GM23338 (cell line): ENCODE data around the gene LMBR1. TPM values are rescaled to one million over a fixed set of nuclear protein-coding genes. Genes with fewer than 3 reads are reported as not detected.
A peak's percentile ranks its signal among the peaks of the same experiment; 100 is the strongest.

Experiments used
- ATAC-seq: fragments of 200-7000 bp; cut with Tn5 transposase; 3 replicates; pipeline ENCODE4 v1.9.1; 2020
- DNase-seq: peaks from one replicate; pipeline ENCODE4 v3.0.0-alpha.2; 2015; ENCODE audit warnings: low spot score
- H2AFZ ChIP-seq: fragments of 200-600 bp; sonication (generic); 2 replicates; pipeline ENCODE4 v1.8.0; 2016; ENCODE audit warnings: antibody characterized with exemption, mild to moderate bottlenecking, moderate library complexity
- H3F3A ChIP-seq: fragments of 200-600 bp; sonication (generic); replicated peaks from 2 replicates; pipeline ENCODE4 v1.8.0; 2017; ENCODE audit warnings: antibody characterized with exemption, mixed run types, low read depth
- H3K27ac ChIP-seq: fragments of 200-600 bp; sonication (generic); 2 replicates; pipeline ENCODE4 v1.6.1; 2016; ENCODE audit warnings: low read depth
- H3K27me3 ChIP-seq: fragments of 200-600 bp; sonication (generic); 2 replicates; pipeline ENCODE4 v1.8.0; 2016; ENCODE audit warnings: mild to moderate bottlenecking, mixed run types, moderate library complexity; ENCODE audit not compliant: insufficient read depth
- H3K36me3 ChIP-seq: fragments of 200-600 bp; sonication (generic); 2 replicates; pipeline ENCODE4 v1.8.0; 2016; ENCODE audit warnings: mild to moderate bottlenecking; ENCODE audit not compliant: insufficient read depth
- H3K4me1 ChIP-seq: fragments of 200-600 bp; sonication (generic); 2 replicates; pipeline ENCODE4 v1.8.0; 2016; ENCODE audit warnings: mild to moderate bottlenecking, moderate library complexity; ENCODE audit not compliant: insufficient read depth
- H3K4me2 ChIP-seq: fragments of 200-600 bp; sonication (generic); 2 replicates; pipeline ENCODE4 v1.7.1; 2017; ENCODE audit warnings: mixed run types
- H3K4me3 ChIP-seq: fragments of 200-600 bp; sonication (generic); 2 replicates; pipeline ENCODE4 v1.6.1; 2016; ENCODE audit warnings: mixed run types
- H3K79me2 ChIP-seq: fragments of 200-600 bp; sonication (generic); replicated peaks from 2 replicates; pipeline ENCODE4 v1.8.0; 2017; ENCODE audit warnings: mild to moderate bottlenecking; ENCODE audit not compliant: insufficient read depth
- H3K9me2 ChIP-seq: fragments of 200-600 bp; sonication (generic); 2 replicates; pipeline ENCODE4 v1.8.0; 2017; ENCODE audit not compliant: insufficient read depth
- H4K20me1 ChIP-seq: fragments of 200-600 bp; sonication (generic); replicated peaks from 2 replicates; pipeline ENCODE4 v1.8.0; 2017; ENCODE audit warnings: mild to moderate bottlenecking; ENCODE audit not compliant: insufficient read depth
- H3K27ac Mint-ChIP-seq: 2 replicates; pipeline ENCODE4 v1.8.0; 2020; ENCODE audit warnings: inconsistent platforms, mild to moderate bottlenecking, moderate library complexity, mixed read lengths
- H3K27me3 Mint-ChIP-seq: 3 replicates; pipeline ENCODE4 v1.8.0; 2022; ENCODE audit warnings: low read depth, mild to moderate bottlenecking, moderate library complexity, mixed read lengths, inconsistent platforms; ENCODE audit not compliant: insufficient read depth, poor library complexity
- H3K36me3 Mint-ChIP-seq: 3 replicates; pipeline ENCODE4 v1.8.0; 2021; ENCODE audit warnings: low read depth, mild to moderate bottlenecking, inconsistent platforms, moderate library complexity, mixed read lengths
- H3K4me1 Mint-ChIP-seq: 3 replicates; pipeline ENCODE4 v1.8.0; 2020; ENCODE audit warnings: mild to moderate bottlenecking, inconsistent platforms, mixed read lengths
- H3K4me3 Mint-ChIP-seq: 3 replicates; pipeline ENCODE4 v1.8.0; 2021; ENCODE audit warnings: moderate library complexity, mild to moderate bottlenecking, inconsistent platforms, mixed read lengths
- H3K9me3 Mint-ChIP-seq: 3 replicates; pipeline ENCODE4 v1.8.0; 2020; ENCODE audit warnings: moderate library complexity, mild to moderate bottlenecking, inconsistent platforms, mixed read lengths
- CREB1 ChIP-seq: fragments of 250-450 bp; sonication (Bioruptor Pico); IDR thresholded peaks from 2 replicates; pipeline ENCODE4 v1.5.0; 2020; ENCODE audit warnings: low read depth, mild to moderate bottlenecking, moderate library complexity
- EZH2 ChIP-seq: fragments of 200-600 bp; sonication (generic); IDR thresholded peaks from one replicate; pipeline ENCODE4 v1.8.0; 2017; ENCODE audit warnings: antibody characterized with exemption, mild to moderate bottlenecking, low read depth; ENCODE audit not compliant: unreplicated experiment
- EZH2phosphoT487 ChIP-seq: fragments of 200-600 bp; sonication (generic); IDR thresholded peaks from one replicate; pipeline ENCODE4 v1.8.1; 2018; ENCODE audit warnings: antibody characterized with exemption; ENCODE audit not compliant: unreplicated experiment
- JUNB ChIP-seq: IDR thresholded peaks from one replicate; pipeline ENCODE4 v1.6.1; 2016; ENCODE audit warnings: antibody characterized with exemption; ENCODE audit not compliant: unreplicated experiment
- NANOG ChIP-seq: IDR thresholded peaks from 2 replicates; pipeline ENCODE4 v1.6.1; 2016; ENCODE audit warnings: antibody characterized with exemption, borderline replicate concordance
- POLR2AphosphoS5 ChIP-seq: IDR thresholded peaks from 2 replicates; pipeline ENCODE4 v1.6.1; 2016; ENCODE audit warnings: antibody characterized with exemption, low read depth
- STAT1 ChIP-seq: IDR thresholded peaks from one replicate; pipeline ENCODE4 v1.6.1; 2016; ENCODE audit warnings: antibody characterized with exemption; ENCODE audit not compliant: unreplicated experiment
- ZNF114 ChIP-seq: fragments of 250-450 bp; sonication (Bioruptor Pico); IDR thresholded peaks from 2 replicates; pipeline ENCODE4 v1.5.0; 2020; ENCODE audit warnings: mild to moderate bottlenecking, moderate library complexity
- ZNF331 ChIP-seq: fragments of 250-450 bp; sonication (Bioruptor Pico); IDR thresholded peaks from 2 replicates; pipeline ENCODE4 v1.5.0; 2020; ENCODE audit warnings: low read depth, mild to moderate bottlenecking, moderate library complexity
- polyA plus RNA-seq: library from polyadenylated mRNA; unstranded; fragments of >200 nt; fragmentation: Nextera tagmentation; extraction: Ambion mirVana; gene quantifications from 2 replicates; pipeline ENCODE4 v1.2.1, GENCODE V29; 2016
- total RNA-seq: library from RNA; depleted of rRNA; stranded (reverse); fragments of >200 nt; shearing (Covaris generic); gene quantifications from 2 replicates; pipeline ENCODE4 v1.2.3, GENCODE V29; 2014
- TF ChIP-seq, protein P1 (sequence below): IDR thresholded peaks from one replicate; pipeline ENCODE4 v1.6.1; 2018; ENCODE audit warnings: antibody characterized with exemption; ENCODE audit not compliant: unreplicated experiment
- TF ChIP-seq, protein P2 (sequence below), 2 experiments: fragments of 200-600 bp in 1 of 2; sonication (generic) in 1 of 2; conservative IDR thresholded peaks; 2 replicates each; pipeline versions ENCODE4 v1.5.1 to v1.6.1; 2016 to 2017; ENCODE audit warnings: antibody characterized with exemption in 2 of 2, low read depth in 2 of 2, mild to moderate bottlenecking in 2 of 2, moderate library complexity in 1 of 2
- TF ChIP-seq, protein P3 (sequence below): IDR thresholded peaks from 2 replicates; pipeline ENCODE4 v1.6.1; 2016; ENCODE audit warnings: antibody characterized with exemption

The LMBR1 gene
- total and polyA plus RNA-seq, 2 experiments from 2014 or later, result 21.8 to 90.1 TPM

DNA sequence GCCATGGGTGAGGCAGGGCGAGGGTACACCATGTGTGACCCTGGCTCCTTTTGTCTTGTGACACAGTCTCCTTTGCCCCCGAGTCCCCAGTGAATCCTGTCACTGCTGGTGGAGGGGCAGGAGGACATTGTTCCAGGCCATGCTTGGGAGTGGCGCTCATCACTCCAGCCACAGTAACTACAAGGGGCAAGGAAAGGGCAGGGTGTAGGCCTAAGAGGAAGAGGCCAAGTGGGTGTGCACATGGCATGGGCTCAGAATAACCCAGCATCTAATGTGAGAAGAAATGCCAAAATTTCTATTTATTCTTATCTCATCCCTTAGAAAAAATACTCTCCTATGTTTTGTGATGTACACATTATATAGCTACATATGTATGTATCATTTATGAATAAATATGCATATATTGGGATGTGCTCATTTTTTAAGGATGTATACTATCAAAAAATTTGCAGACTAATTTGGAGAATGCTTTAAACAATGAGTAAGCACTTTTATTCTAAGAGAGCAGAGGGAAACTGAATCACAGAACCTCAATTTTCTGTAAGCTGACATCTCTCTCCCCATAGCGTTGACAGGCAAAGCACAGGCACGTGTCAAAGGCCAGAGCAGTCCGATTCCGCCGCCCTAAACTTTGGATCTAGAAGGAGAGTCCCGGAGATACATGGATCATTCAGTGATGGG, 215.5 kb downstream of the LMBR1 start:
- ATAC-seq (no peak), DNase-seq (no peak)
- Histone ChIP-seq H3K79me2 (no peaks in the 10 kb centered on the region), H3K4me2 (no peak overlapping the region), H3F3A (no peaks in the 10 kb centered on the region), H4K20me1 (no peaks in the 10 kb centered on the region; the same call in 1 of the 2 replicates), H3K4me3 (no peak overlapping the region), H2AFZ (no peak overlapping the region), H3K4me1 (no peaks in the 10 kb centered on the region), H3K36me3 (peaks cover 3% of the 10 kb centered on the region; the same call in 1 of the 2 replicates), H3K27me3 (no peaks in the 10 kb centered on the region), H3K9me2 (no peaks in the 10 kb centered on the region), H3K27ac (no peak overlapping the region)
- Mint-ChIP-seq H3K27me3 (peaks cover 12% of the 10 kb centered on the region), H3K4me3 (no peak overlapping the region), H3K4me1 (peaks cover 25% of the 10 kb centered on the region), H3K36me3 (peaks cover 23% of the 10 kb centered on the region), H3K27ac (peak overlapping the region; percentile 91), H3K9me3 (no peaks in the 10 kb centered on the region)
- TF ChIP-seq EZH2 (no peak), JUNB (no peak), ZNF331 (CRISPR knock-in tag) (no peak), NANOG (no peak)
- TF ChIP-seq, protein P1, sequence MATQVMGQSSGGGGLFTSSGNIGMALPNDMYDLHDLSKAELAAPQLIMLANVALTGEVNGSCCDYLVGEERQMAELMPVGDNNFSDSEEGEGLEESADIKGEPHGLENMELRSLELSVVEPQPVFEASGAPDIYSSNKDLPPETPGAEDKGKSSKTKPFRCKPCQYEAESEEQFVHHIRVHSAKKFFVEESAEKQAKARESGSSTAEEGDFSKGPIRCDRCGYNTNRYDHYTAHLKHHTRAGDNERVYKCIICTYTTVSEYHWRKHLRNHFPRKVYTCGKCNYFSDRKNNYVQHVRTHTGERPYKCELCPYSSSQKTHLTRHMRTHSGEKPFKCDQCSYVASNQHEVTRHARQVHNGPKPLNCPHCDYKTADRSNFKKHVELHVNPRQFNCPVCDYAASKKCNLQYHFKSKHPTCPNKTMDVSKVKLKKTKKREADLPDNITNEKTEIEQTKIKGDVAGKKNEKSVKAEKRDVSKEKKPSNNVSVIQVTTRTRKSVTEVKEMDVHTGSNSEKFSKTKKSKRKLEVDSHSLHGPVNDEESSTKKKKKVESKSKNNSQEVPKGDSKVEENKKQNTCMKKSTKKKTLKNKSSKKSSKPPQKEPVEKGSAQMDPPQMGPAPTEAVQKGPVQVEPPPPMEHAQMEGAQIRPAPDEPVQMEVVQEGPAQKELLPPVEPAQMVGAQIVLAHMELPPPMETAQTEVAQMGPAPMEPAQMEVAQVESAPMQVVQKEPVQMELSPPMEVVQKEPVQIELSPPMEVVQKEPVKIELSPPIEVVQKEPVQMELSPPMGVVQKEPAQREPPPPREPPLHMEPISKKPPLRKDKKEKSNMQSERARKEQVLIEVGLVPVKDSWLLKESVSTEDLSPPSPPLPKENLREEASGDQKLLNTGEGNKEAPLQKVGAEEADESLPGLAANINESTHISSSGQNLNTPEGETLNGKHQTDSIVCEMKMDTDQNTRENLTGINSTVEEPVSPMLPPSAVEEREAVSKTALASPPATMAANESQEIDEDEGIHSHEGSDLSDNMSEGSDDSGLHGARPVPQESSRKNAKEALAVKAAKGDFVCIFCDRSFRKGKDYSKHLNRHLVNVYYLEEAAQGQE, result no peak

DNA sequence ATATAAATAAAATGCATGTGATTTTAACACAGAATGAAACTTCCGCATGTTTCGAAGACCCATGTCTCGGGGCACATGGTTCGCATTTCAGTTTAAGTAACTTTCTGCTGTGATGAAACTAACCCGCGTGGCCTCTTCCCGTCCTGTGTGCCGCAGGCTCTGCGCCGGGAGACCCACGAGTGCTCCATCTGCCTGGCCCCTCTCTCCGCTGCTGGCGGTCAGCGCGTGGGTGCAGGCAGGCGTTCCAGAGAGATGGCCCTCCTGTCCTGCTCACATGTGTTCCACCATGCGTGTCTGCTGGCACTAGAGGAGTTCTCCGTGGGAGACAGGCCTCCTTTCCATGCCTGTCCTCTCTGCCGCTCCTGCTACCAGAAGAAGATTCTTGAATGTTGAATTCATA, 216.7 kb downstream of the LMBR1 start:
- Histone ChIP-seq H3K27me3 (no peaks in the 10 kb centered on the region), H3K4me1 (no peaks in the 10 kb centered on the region), H3K79me2 (no peaks in the 10 kb centered on the region), H3K27ac (no peak overlapping the region), H3K4me2 (no peak overlapping the region), H2AFZ (no peak overlapping the region), H3K9me2 (no peaks in the 10 kb centered on the region), H4K20me1 (no peaks in the 10 kb centered on the region; the same call in 1 of the 2 replicates), H3K36me3 (peaks cover 3% of the 10 kb centered on the region; the same call in 1 of the 2 replicates), H3K4me3 (no peak overlapping the region), H3F3A (no peaks in the 10 kb centered on the region)
- Mint-ChIP-seq H3K27ac (no peak overlapping the region), H3K4me3 (no peak overlapping the region), H3K36me3 (peaks cover 23% of the 10 kb centered on the region), H3K9me3 (no peaks in the 10 kb centered on the region), H3K27me3 (peaks cover 12% of the 10 kb centered on the region), H3K4me1 (peaks cover 25% of the 10 kb centered on the region)
- DNase-seq, result no peak
- ATAC-seq, result no peak
- TF ChIP-seq POLR2AphosphoS5, result no peak
- TF ChIP-seq NANOG, result no peak
- no peak for TF ChIP-seq EZH2phosphoT487
- TF ChIP-seq ZNF114 (CRISPR knock-in tag), result no peak
- TF ChIP-seq CREB1 (CRISPR knock-in tag), result no peak
- TF ChIP-seq, protein P2, sequence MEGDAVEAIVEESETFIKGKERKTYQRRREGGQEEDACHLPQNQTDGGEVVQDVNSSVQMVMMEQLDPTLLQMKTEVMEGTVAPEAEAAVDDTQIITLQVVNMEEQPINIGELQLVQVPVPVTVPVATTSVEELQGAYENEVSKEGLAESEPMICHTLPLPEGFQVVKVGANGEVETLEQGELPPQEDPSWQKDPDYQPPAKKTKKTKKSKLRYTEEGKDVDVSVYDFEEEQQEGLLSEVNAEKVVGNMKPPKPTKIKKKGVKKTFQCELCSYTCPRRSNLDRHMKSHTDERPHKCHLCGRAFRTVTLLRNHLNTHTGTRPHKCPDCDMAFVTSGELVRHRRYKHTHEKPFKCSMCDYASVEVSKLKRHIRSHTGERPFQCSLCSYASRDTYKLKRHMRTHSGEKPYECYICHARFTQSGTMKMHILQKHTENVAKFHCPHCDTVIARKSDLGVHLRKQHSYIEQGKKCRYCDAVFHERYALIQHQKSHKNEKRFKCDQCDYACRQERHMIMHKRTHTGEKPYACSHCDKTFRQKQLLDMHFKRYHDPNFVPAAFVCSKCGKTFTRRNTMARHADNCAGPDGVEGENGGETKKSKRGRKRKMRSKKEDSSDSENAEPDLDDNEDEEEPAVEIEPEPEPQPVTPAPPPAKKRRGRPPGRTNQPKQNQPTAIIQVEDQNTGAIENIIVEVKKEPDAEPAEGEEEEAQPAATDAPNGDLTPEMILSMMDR (conservative IDR thresholded peaks at IDR 0.05; ENCODE audit: low read depth in 2 of 2), result no peak
- TF ChIP-seq, protein P1, result no peak
- TF ChIP-seq STAT1, result no peak
- no peak for TF ChIP-seq ZNF331 (CRISPR knock-in tag)
- no peak for TF ChIP-seq EZH2
- TF ChIP-seq, protein P3, sequence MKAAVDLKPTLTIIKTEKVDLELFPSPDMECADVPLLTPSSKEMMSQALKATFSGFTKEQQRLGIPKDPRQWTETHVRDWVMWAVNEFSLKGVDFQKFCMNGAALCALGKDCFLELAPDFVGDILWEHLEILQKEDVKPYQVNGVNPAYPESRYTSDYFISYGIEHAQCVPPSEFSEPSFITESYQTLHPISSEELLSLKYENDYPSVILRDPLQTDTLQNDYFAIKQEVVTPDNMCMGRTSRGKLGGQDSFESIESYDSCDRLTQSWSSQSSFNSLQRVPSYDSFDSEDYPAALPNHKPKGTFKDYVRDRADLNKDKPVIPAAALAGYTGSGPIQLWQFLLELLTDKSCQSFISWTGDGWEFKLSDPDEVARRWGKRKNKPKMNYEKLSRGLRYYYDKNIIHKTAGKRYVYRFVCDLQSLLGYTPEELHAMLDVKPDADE, result no peak
